ENCODE measurements around the gene NSMCE4A. TPM values are rescaled to one million over a fixed set of nuclear protein-coding genes. Genes with fewer than 3 reads are reported as not detected.
A peak's percentile ranks its signal among the peaks of the same experiment; 100 is the strongest.
"Not testable (repeated sequence)": the region's sequence is repeated elsewhere in the genome, so short reads cannot be mapped to it uniquely, and the experiment has no call there.

Gene NSMCE4A
- total and polyA plus RNA-seq, 5 donors from 2014 or later, result 42.7 to 59.7 (median 55.8) TPM

DNA sequence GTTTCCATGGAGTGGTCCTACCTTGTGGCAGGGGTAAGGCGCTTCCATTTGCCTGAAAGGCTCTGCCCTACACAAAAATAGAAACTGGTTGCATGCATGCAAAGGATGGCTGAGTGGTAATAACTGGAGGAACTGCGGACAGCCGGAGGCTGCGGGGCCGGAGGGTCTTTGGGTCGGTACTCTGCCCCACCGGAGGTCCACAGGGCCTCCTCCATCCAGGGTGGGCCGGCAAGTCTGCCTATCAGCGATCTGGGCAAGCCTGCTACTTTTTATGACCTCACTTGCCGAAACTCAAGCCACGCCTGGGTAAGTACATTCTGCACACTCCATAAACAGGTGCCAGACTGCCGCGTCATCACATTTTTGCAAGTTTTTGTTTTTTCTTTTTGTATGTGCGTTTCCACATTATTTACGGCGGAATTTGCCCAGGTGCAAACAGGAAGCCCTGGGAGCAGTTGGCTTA is 44.0 kb upstream of the NSMCE4A start:
- no peak overlapping the region for H3K4me3 Mint-ChIP-seq
- no peaks in the 10 kb centered on the region for H3K4me1 ChIP-seq (ENCODE audit: control insufficient read depth, insufficient read depth, low read length, poor library complexity, severe bottlenecking)

DNA sequence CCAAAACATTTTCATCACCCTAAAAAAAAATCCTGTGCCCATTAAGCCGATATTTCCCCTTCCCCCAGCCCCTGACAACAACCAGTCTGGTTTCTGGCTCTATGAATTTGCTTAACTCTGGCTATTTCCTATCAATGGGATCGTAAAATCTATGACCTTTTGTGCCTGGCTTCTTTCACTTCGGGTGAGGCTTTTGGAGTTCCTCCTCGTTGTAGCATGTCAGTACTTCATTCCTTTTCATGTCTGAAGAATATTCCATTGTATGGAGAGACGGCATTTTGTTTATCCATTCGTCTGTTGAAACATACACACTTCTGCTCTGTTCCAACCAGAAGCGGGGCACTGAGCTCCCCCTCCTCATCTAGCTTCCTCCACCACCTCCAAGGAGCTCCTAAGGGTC is 43.5 kb upstream of the NSMCE4A start:
- no peak for DNase-seq
- no peaks in the 10 kb centered on the region for H3K36me3 ChIP-seq (ENCODE audit: control insufficient read depth, insufficient read depth, low read length)
- H3K36me3 Mint-ChIP-seq, result no peaks in the 10 kb centered on the region

More for the DNA sequence above, 44.0 kb upstream of the NSMCE4A start:
- H3K9me3 Mint-ChIP-seq, result peaks cover 0 to 3% (median 0%) of the 10 kb centered on the region in 7 donors
- DNase-seq (no peak), ATAC-seq (ENCODE audit: low read depth in 2 of 2) (no peak)
- H3K27ac Mint-ChIP-seq, result no peak overlapping the region
- H3K9me3 ChIP-seq (ENCODE audit: control insufficient read depth in 2 of 2, low read length in 2 of 2), result no peaks in the 10 kb centered on the region
- H3K4me3 ChIP-seq (ENCODE audit: low read depth, low read length), result no peak overlapping the region
- no peak overlapping the region for H3K27ac ChIP-seq (ENCODE audit: insufficient read depth, low read length, poor library complexity, severe bottlenecking)
- H3K27me3 Mint-ChIP-seq, result peaks cover 17% of the 10 kb centered on the region
- H3K36me3 Mint-ChIP-seq, result no peaks in the 10 kb centered on the region
- no peaks in the 10 kb centered on the region for H3K27me3 ChIP-seq (ENCODE audit: control insufficient read depth, insufficient read depth, low read length)
- no peaks in the 10 kb centered on the region for H3K36me3 ChIP-seq (ENCODE audit: control insufficient read depth, insufficient read depth, low read length)
- peaks cover 0 to 6% (median 0%) of the 10 kb centered on the region in 4 donors for H3K4me1 Mint-ChIP-seq

DNA sequence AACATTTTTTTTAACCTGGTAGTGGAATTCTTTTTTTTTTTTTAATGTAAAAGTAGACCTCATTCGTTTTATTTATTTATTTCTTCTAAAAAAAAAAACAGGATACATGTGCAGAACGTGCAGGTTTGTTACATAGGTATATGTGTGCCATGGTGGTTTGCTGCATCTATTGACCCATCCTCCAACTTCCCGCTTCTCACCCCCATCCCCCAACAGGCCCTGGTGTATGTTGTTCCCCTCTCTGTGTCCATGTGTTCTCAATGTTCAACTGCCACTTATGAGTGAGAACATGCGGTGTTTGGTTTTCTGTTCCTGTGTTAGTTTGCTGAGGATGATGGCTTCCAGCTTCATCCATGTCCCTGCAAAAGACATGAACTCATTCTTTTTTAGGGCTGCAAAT is 42.9 kb upstream of the NSMCE4A start:
- not testable (repeated sequence) for H3K27me3 ChIP-seq (ENCODE audit: control insufficient read depth, insufficient read depth, low read length); H3K36me3 Mint-ChIP-seq; H3K36me3 ChIP-seq (ENCODE audit: control insufficient read depth, insufficient read depth, low read length); H3K27ac ChIP-seq (ENCODE audit: insufficient read depth, low read length, poor library complexity, severe bottlenecking); H3K9me3 Mint-ChIP-seq; H3K4me3 ChIP-seq (ENCODE audit: low read depth, low read length); H3K9me3 ChIP-seq (ENCODE audit: control insufficient read depth in 2 of 2, low read length in 2 of 2); H3K4me1 Mint-ChIP-seq; ATAC-seq (ENCODE audit: low read depth in 2 of 2); DNase-seq; H3K4me1 ChIP-seq (ENCODE audit: control insufficient read depth, insufficient read depth, low read length, poor library complexity, severe bottlenecking)
- H3K27ac Mint-ChIP-seq, result peak overlapping the region in 1 of 3 donors; percentile 7
- H3K4me3 Mint-ChIP-seq, result peak overlapping the region in 1 of 4 donors; percentile 38
- peaks cover 17% of the 10 kb centered on the region for H3K27me3 Mint-ChIP-seq

More for the DNA sequence above, 43.5 kb upstream of the NSMCE4A start:
- no peaks in the 10 kb centered on the region for H3K27me3 ChIP-seq (ENCODE audit: control insufficient read depth, insufficient read depth, low read length)
- H3K27ac Mint-ChIP-seq, result no peak overlapping the region
- no peak for ATAC-seq (ENCODE audit: low read depth in 2 of 2)
- no peaks in the 10 kb centered on the region for H3K9me3 ChIP-seq (ENCODE audit: control insufficient read depth in 2 of 2, low read length in 2 of 2)
- H3K27me3 Mint-ChIP-seq, result peaks cover 17% of the 10 kb centered on the region
- H3K4me3 ChIP-seq (ENCODE audit: low read depth, low read length), result no peak overlapping the region
- H3K4me3 Mint-ChIP-seq, result no peak overlapping the region
- no peaks in the 10 kb centered on the region for H3K4me1 ChIP-seq (ENCODE audit: control insufficient read depth, insufficient read depth, low read length, poor library complexity, severe bottlenecking)
- peaks cover 0 to 6% (median 0%) of the 10 kb centered on the region in 4 donors for H3K4me1 Mint-ChIP-seq
- no peak overlapping the region for H3K27ac ChIP-seq (ENCODE audit: insufficient read depth, low read length, poor library complexity, severe bottlenecking)
- peaks cover 0 to 3% (median 0%) of the 10 kb centered on the region in 7 donors for H3K9me3 Mint-ChIP-seq

DNA sequence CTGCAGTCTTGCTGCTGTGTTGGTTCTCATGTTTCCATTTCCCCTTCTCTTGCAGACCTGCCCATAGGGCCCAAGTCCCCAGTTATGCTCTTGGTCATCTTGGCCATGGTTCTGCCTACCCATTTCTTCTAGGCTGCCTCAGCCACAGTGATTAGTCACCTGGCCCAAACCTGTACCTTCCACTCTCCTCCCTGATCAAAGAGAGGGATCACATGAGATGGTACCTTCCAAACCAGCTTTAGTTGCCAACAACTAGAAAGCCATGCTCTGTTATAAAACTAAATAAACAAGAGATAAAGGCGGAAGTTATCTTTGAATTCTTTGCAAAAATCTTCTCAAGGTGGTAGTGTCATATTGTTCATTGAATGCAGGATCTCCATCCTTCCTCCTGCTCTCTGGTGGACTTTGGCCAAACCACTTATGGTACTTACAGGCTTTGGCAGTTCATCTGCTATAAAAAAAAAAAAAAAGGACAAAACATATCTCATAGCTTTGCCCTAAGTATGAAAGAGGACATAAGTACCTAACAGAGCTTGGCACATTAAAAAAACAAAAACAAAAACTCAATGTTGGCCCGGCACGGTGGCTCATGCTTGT is 39.7 kb upstream of the NSMCE4A start:
- Histone ChIP-seq H3K27me3 (ENCODE audit: control insufficient read depth, insufficient read depth, low read length) (no peaks in the 10 kb centered on the region), H3K4me1 (ENCODE audit: control insufficient read depth, insufficient read depth, low read length, poor library complexity, severe bottlenecking) (no peaks in the 10 kb centered on the region), H3K36me3 (ENCODE audit: control insufficient read depth, insufficient read depth, low read length) (no peaks in the 10 kb centered on the region), H3K9me3 (ENCODE audit: control insufficient read depth in 2 of 2, low read length in 2 of 2) (no peaks in the 10 kb centered on the region), H3K27ac (ENCODE audit: insufficient read depth, low read length, poor library complexity, severe bottlenecking) (no peak overlapping the region), H3K4me3 (ENCODE audit: low read depth, low read length) (no peak overlapping the region)
- H3K4me3 Mint-ChIP-seq, result no peak overlapping the region
- H3K4me1 Mint-ChIP-seq, result peaks cover 0 to 6% (median 1%) of the 10 kb centered on the region in 4 donors
- DNase-seq (no peak), ATAC-seq (ENCODE audit: low read depth in 2 of 2) (no peak)
- peaks cover 0 to 4% (median 0%) of the 10 kb centered on the region in 7 donors for H3K9me3 Mint-ChIP-seq
- no peaks in the 10 kb centered on the region for H3K36me3 Mint-ChIP-seq
- no peak overlapping the region for H3K27ac Mint-ChIP-seq
- H3K27me3 Mint-ChIP-seq, result peaks cover 13% of the 10 kb centered on the region

DNA sequence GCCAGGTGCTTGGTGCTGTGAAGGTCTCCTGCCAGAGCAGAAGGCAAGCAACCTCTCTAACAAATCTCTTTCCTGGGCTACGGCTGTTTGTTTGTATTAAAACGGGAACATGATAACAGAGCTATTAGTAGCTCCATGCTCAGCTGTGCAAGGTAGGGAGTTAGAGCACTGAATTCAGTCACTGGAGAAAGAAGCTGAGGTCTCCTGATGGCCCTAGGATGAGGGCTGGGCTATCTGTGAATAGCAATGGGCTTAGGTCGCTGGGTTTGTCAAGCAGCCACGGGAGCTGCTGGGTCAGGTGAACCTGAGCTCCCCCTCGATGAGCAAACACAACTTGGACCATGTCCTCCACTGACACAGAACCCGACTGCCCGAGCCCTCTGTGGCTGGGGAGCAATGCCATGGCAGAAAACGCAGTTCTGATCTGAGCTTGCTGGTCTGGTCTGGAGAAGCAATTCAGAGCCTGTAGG is 38.3 kb upstream of the NSMCE4A start:
- H3K27ac Mint-ChIP-seq, result no peak overlapping the region
- DNase-seq, result no peak
- H3K36me3 Mint-ChIP-seq, result no peaks in the 10 kb centered on the region
- H3K27me3 ChIP-seq (ENCODE audit: control insufficient read depth, insufficient read depth, low read length), result no peaks in the 10 kb centered on the region
- H3K4me1 Mint-ChIP-seq, result peaks cover 0 to 4% (median 1%) of the 10 kb centered on the region in 4 donors
- no peak overlapping the region for H3K4me3 ChIP-seq (ENCODE audit: low read depth, low read length)
- H3K27me3 Mint-ChIP-seq, result peaks cover 20% of the 10 kb centered on the region
- H3K36me3 ChIP-seq (ENCODE audit: control insufficient read depth, insufficient read depth, low read length), result no peaks in the 10 kb centered on the region
- H3K9me3 ChIP-seq (ENCODE audit: control insufficient read depth in 2 of 2, low read length in 2 of 2), result no peaks in the 10 kb centered on the region
- no peak overlapping the region for H3K27ac ChIP-seq (ENCODE audit: insufficient read depth, low read length, poor library complexity, severe bottlenecking)
- no peaks in the 10 kb centered on the region for H3K4me1 ChIP-seq (ENCODE audit: control insufficient read depth, insufficient read depth, low read length, poor library complexity, severe bottlenecking)
- H3K9me3 Mint-ChIP-seq, result peaks cover 0 to 3% (median 0%) of the 10 kb centered on the region in 7 donors
- no peak for ATAC-seq (ENCODE audit: low read depth in 2 of 2)
- H3K4me3 Mint-ChIP-seq, result no peak overlapping the region

DNA sequence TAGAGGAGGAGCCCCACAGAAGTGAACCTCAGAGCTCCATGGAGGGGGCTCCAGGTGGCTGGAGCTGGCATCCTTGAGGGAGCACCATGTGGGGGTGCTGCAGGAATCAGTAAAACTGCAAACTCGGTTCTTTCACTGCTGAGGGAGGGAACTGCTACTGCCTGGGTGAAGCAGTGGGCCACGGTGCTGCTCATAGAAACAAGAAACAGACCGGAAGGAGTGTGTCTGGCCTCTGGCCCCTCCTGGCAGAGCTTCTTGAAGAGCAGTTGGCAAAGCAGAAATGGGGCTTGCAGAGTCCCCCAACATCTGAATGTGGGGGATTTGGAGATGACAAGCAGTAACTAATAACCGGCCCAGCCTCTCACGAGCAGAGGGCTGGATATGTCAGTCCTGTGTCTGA is 37.7 kb upstream of the NSMCE4A start:
- H3K4me1 Mint-ChIP-seq, result peaks cover 0 to 3% (median 0%) of the 10 kb centered on the region in 4 donors
- no peaks in the 10 kb centered on the region for H3K36me3 ChIP-seq (ENCODE audit: control insufficient read depth, insufficient read depth, low read length)
- no peak overlapping the region for H3K27ac Mint-ChIP-seq
- ATAC-seq (ENCODE audit: low read depth in 2 of 2) (no peak), DNase-seq (no peak)
- H3K27me3 Mint-ChIP-seq, result peaks cover 20% of the 10 kb centered on the region
- no peaks in the 10 kb centered on the region for H3K9me3 ChIP-seq (ENCODE audit: control insufficient read depth in 2 of 2, low read length in 2 of 2)
- H3K9me3 Mint-ChIP-seq, result peaks cover 0 to 3% (median 0%) of the 10 kb centered on the region in 7 donors
- no peak overlapping the region for H3K4me3 Mint-ChIP-seq
- H3K27ac ChIP-seq (ENCODE audit: insufficient read depth, low read length, poor library complexity, severe bottlenecking), result no peak overlapping the region
- H3K36me3 Mint-ChIP-seq, result no peaks in the 10 kb centered on the region
- no peaks in the 10 kb centered on the region for H3K4me1 ChIP-seq (ENCODE audit: control insufficient read depth, insufficient read depth, low read length, poor library complexity, severe bottlenecking)
- no peak overlapping the region for H3K4me3 ChIP-seq (ENCODE audit: low read depth, low read length)
- H3K27me3 ChIP-seq (ENCODE audit: control insufficient read depth, insufficient read depth, low read length), result no peaks in the 10 kb centered on the region

DNA sequence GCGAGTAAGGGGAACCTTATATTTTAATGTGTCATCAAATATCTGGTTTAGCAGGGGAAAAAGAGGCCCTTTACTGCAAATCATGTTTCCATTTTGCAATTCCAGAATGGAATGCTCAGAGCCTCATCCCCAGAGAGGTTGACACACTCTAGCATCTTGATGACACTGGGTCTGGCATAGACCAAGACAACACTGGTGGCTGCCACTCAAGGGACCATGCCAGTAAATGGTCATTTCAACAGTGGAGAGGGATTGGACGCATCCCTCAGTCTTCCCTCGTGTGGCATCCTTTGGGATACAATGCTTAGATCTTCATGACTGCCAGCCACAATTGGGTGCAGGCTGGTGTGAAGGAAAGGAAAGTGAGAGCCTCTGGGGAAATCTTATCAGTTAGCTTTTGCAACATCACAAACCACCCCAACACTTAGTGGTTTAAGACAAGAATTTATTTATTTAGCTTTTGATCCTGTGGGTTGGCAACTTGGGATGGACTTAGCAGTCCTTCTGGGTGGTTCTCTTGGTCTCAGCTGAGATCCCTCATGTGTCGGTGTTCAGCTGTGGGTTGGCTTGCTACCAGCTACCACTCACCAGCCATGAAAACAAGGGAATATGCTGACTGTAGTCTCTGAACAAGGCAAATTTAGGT is 35.5 kb upstream of the NSMCE4A start:
- DNase-seq, result no peak
- no peak overlapping the region for H3K27ac Mint-ChIP-seq
- Histone ChIP-seq H3K4me3 (ENCODE audit: low read depth, low read length) (no peak overlapping the region), H3K36me3 (ENCODE audit: control insufficient read depth, insufficient read depth, low read length) (no peaks in the 10 kb centered on the region), H3K4me1 (ENCODE audit: control insufficient read depth, insufficient read depth, low read length, poor library complexity, severe bottlenecking) (no peaks in the 10 kb centered on the region), H3K27me3 (ENCODE audit: control insufficient read depth, insufficient read depth, low read length) (no peaks in the 10 kb centered on the region), H3K9me3 (ENCODE audit: control insufficient read depth in 2 of 2, low read length in 2 of 2) (no peaks in the 10 kb centered on the region), H3K27ac (ENCODE audit: insufficient read depth, low read length, poor library complexity, severe bottlenecking) (no peak overlapping the region)
- no peak overlapping the region for H3K4me3 Mint-ChIP-seq
- peaks cover 0 to 3% (median 0%) of the 10 kb centered on the region in 4 donors for H3K4me1 Mint-ChIP-seq
- no peak for ATAC-seq (ENCODE audit: low read depth in 2 of 2)
- peaks cover 13% of the 10 kb centered on the region for H3K27me3 Mint-ChIP-seq
- peaks cover 0 to 2% (median 0%) of the 10 kb centered on the region in 7 donors for H3K9me3 Mint-ChIP-seq
- H3K36me3 Mint-ChIP-seq, result no peaks in the 10 kb centered on the region
